OCI-LY7 (cell line): ENCODE data around the gene PCDHGB2. TPM values are rescaled to one million over a fixed set of nuclear protein-coding genes. Genes with fewer than 3 reads are reported as not detected.
"Not testable (repeated sequence)": the region's sequence is repeated elsewhere in the genome, so short reads cannot be mapped to it uniquely, and the experiment has no call there.

Experiments
- BruUV-seq: library from RNA; stranded (reverse); fragments of 400-500 nt; replicated peaks from 2 replicates; lab custom pipeline; 2021; lab: Mats Ljungman, UMichigan
- CTCF ChIA-PET: fragments of 300-600 bp; sonication (Branson Sonifier 250); formaldehyde crosslinking; loops from one replicate; lab custom pipeline; 2022; ENCODE audit warnings: antibody characterized with exemption; ENCODE audit not compliant: unreplicated experiment; lab: Charles Lee
- POLR2A ChIA-PET: fragments of 300-600 bp; sonication (Branson Sonifier 250); formaldehyde crosslinking; loops from one replicate; lab custom pipeline; 2022; ENCODE audit warnings: antibody characterized with exemption; lab: Charles Lee
- DNase-seq: peaks from one replicate; pipeline ENCODE4 v3.0.0-alpha.2; 2015; ENCODE audit warnings: low spot score
- H2AFZ ChIP-seq: fragments of 200-600 bp; sonication (generic), shearing (Covaris generic); 2 replicates; pipeline ENCODE4 v1.6.1; 2014; ENCODE audit warnings: mild to moderate bottlenecking, antibody characterized with exemption, low read length, moderate library complexity
- H3K27ac ChIP-seq: fragments of 200-600 bp; sonication (generic); 2 replicates; pipeline ENCODE4 v1.5.1; 2014; ENCODE audit warnings: mixed run types, low read depth, mild to moderate bottlenecking, moderate library complexity, low read length, inconsistent platforms; ENCODE audit not compliant: poor library complexity, severe bottlenecking
- H3K36me3 ChIP-seq: fragments of 200-600 bp; sonication (generic); 2 replicates; pipeline ENCODE4 v1.6.1; 2014; ENCODE audit warnings: mild to moderate bottlenecking, antibody characterized with exemption, low read length, moderate library complexity, mixed read lengths; ENCODE audit not compliant: insufficient read depth
- H3K4me1 ChIP-seq: fragments of 200-600 bp; sonication (generic); 2 replicates; pipeline ENCODE4 v1.5.1; 2014; ENCODE audit warnings: mild to moderate bottlenecking, low read length; ENCODE audit not compliant: insufficient read depth, poor library complexity, severe bottlenecking
- H3K4me2 ChIP-seq: fragments of 200-600 bp; sonication (generic); 2 replicates; pipeline ENCODE4 v1.6.1; 2014; ENCODE audit warnings: mild to moderate bottlenecking, low read length
- H3K4me3 ChIP-seq: fragments of 200-600 bp; sonication (generic); 2 replicates; pipeline ENCODE4 v1.5.1; 2014; ENCODE audit warnings: mild to moderate bottlenecking, low read depth, low read length; ENCODE audit not compliant: poor library complexity, severe bottlenecking
- H3K79me2 ChIP-seq: fragments of 200-600 bp; sonication (generic); 2 replicates; pipeline ENCODE4 v1.6.1; 2016; ENCODE audit warnings: low read depth, mild to moderate bottlenecking, low read length, moderate library complexity, mixed read lengths; ENCODE audit not compliant: insufficient read depth
- H3K9me2 ChIP-seq: fragments of 200-600 bp; sonication (generic); 2 replicates; pipeline ENCODE4 v1.6.1; 2016; ENCODE audit warnings: mild to moderate bottlenecking, low read length, mixed read lengths; ENCODE audit not compliant: insufficient read depth
- H3K9me3 ChIP-seq: fragments of 200-600 bp; sonication (generic); 2 replicates; pipeline ENCODE4 v1.6.1; 2014; ENCODE audit warnings: mild to moderate bottlenecking, mixed run types, low read length, mixed read lengths
- H4K20me1 ChIP-seq: fragments of 200-600 bp; sonication (generic); 2 replicates; pipeline ENCODE4 v1.6.1; 2014; ENCODE audit warnings: mild to moderate bottlenecking, antibody characterized with exemption, low read length, moderate library complexity, mixed read lengths; ENCODE audit not compliant: insufficient read depth
- CTCF ChIP-seq: fragments of 200-600 bp; sonication (generic); conservative IDR thresholded peaks from 2 replicates; pipeline ENCODE4 v1.5.1; 2014; ENCODE audit warnings: mild to moderate bottlenecking, antibody characterized with exemption, low read length, moderate library complexity, mixed read lengths
- EZH2phosphoT487 ChIP-seq: fragments of 200-600 bp; sonication (generic); IDR thresholded peaks from 2 replicates; pipeline ENCODE4 v1.6.1; 2018; ENCODE audit warnings: low read depth, borderline replicate concordance, mild to moderate bottlenecking, mixed run types, antibody characterized with exemption, low read length, moderate library complexity, mixed read lengths
- intact Hi-C: fragments of 100-400 bp; cut with micrococcal nuclease; formaldehyde crosslinking; loops from one replicate; pipeline ENCODE4 v1.10.0; 2022; ENCODE audit not compliant: unreplicated experiment
- total RNA-seq, 2 experiments: library from RNA; depleted of rRNA in 1 of 2; stranded (reverse); fragments of >200 nt in 1 of 2; shearing (Covaris generic) in 1 of 2; gene quantifications; 2 replicates each; pipeline ENCODE4 v1.2.3, GENCODE V29; 2014 to 2022

The PCDHGB2 gene
- total RNA-seq, 2 experiments from 2014 or later, result 9.2 to 9.3 TPM

DNA sequence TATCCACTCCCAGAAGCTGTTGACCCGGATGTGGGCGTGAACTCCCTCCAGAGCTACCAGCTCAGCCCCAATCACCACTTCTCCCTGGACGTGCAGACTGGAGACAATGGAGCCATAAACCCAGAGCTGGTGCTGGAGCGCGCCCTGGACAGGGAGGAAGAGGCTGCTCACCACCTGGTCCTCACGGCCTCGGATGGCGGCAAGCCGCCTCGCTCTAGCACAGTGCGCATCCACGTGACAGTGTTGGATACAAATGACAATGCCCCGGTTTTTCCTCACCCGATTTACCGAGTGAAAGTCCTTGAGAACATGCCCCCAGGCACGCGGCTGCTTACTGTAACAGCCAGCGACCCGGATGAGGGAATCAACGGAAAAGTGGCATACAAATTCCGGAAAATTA is 33.5 kb downstream of the PCDHGB2 start:
- no peak overlapping the region for H3K4me3 ChIP-seq
- TF ChIP-seq EZH2phosphoT487, result no peak
- no peak for TF ChIP-seq CTCF
- intact Hi-C loops, result no loop called here
- DNase-seq, result no peak
- peaks cover 7% of the 10 kb centered on the region for H3K4me1 ChIP-seq
- H2AFZ ChIP-seq, result no peak overlapping the region
- peaks cover 8% of the 10 kb centered on the region; the same call in 1 of the 2 replicates for H3K79me2 ChIP-seq
- no peaks in the 10 kb centered on the region for H3K36me3 ChIP-seq
- POLR2A ChIA-PET, result no interaction called here
- H3K9me2 ChIP-seq, result no peaks in the 10 kb centered on the region
- BruUV-seq, result no TSS peak
- no peak overlapping the region for H3K4me2 ChIP-seq
- no peaks in the 10 kb centered on the region for H3K9me3 ChIP-seq
- no peak overlapping the region for H3K27ac ChIP-seq
- H4K20me1 ChIP-seq, result no peaks in the 10 kb centered on the region
- CTCF ChIA-PET, result no interaction called here

DNA sequence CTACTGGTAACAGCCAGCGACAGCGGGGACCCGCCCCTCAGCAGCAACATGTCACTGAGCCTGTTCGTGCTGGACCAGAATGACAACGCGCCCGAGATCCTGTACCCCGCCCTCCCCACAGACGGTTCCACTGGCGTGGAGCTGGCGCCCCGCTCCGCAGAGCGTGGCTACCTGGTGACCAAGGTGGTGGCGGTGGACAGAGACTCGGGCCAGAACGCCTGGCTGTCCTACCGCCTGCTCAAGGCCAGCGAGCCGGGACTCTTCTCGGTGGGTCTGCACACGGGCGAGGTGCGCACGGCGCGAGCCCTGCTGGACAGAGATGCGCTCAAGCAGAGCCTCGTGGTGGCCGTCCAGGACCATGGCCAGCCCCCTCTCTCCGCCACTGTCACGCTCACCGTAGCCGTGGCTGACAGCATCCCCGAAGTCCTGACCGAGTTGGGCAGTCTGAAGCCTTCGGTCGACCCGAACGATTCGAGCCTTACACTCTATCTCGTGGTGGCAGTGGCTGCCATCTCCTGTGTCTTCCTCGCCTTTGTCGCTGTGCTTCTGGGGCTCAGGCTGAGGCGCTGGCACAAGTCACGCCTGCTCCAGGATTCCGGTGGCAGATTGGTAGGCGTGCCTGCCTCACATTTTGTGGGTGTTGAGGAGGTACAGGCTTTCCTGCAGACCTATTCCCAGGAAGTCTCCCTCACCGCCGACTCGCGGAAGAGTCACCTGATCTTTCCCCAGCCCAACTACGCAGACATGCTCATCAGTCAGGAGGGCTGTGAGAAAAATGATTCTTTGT is 34.8 kb downstream of the PCDHGB2 start:
- BruUV-seq, H2AFZ ChIP-seq, CTCF ChIA-PET, H3K79me2 ChIP-seq, H3K9me2 ChIP-seq, H3K27ac ChIP-seq, H3K4me2 ChIP-seq, intact Hi-C loops, H3K36me3 ChIP-seq, H3K9me3 ChIP-seq, H3K4me1 ChIP-seq, H4K20me1 ChIP-seq, POLR2A ChIA-PET, H3K4me3 ChIP-seq, DNase-seq: not testable (repeated sequence)

GRCh38 chr5:141397756-141398551 is 38.2 kb downstream of the PCDHGB2 start, which contains the start of gene PCDHGB5:
TSS of gene PCDHGB5 (plus strand) at chr5:141397947. CDS start at chr5:141398128, 181 bp downstream.
- H3K4me1 ChIP-seq, DNase-seq, H3K79me2 ChIP-seq, H3K27ac ChIP-seq, H3K4me2 ChIP-seq, BruUV-seq, H3K4me3 ChIP-seq, intact Hi-C loops, H3K9me3 ChIP-seq, H3K9me2 ChIP-seq, H2AFZ ChIP-seq, H3K36me3 ChIP-seq, H4K20me1 ChIP-seq: not testable (repeated sequence)
- ChIA-PET POLR2A (interaction anchor here (0.5 to 2.3 kb wide), 7 partner anchors 9 to 169 kb away, joined by 3 to 6 read pairs (median 3); partner anchors contain the start of genes PCDHGB3 and PCDHGB4), CTCF (interaction anchor here (1.2 kb wide), 1 partner anchor 166 kb away, joined by 4 read pairs; no protein-coding TSS in a partner anchor)
- TF ChIP-seq CTCF, result peak; percentile 60
